BJ (cell line): Measurements from ENCODE around the gene TNF. TPM values are rescaled to one million over a fixed set of nuclear protein-coding genes. Genes with fewer than 3 reads are reported as not detected.

Source experiments
- CTCF ChIA-PET: fragments of 350-600 bp; formaldehyde crosslinking; extraction: SDS; loops from one replicate; lab custom pipeline; 2021; ENCODE audit warnings: antibody characterized with exemption, inconsistent platforms; lab: Yijun Ruan, JAX
- POLR2A ChIA-PET: fragments of 300-600 bp; sonication (Branson Sonifier 250); formaldehyde crosslinking; extraction: SDS; loops from one replicate; lab custom pipeline; 2021; ENCODE audit warnings: antibody characterized with exemption; lab: Charles Lee
- DNase-seq: peaks from one replicate; pipeline ENCODE4 v3.0.0-alpha.2; 2011; ENCODE audit warnings: low read depth
- H3K27me3 ChIP-seq: 2 replicates; pipeline ENCODE4 v1.6.0; 2011; ENCODE audit warnings: low read length; ENCODE audit not compliant: control insufficient read depth, insufficient read depth
- H3K36me3 ChIP-seq: 2 replicates; pipeline ENCODE4 v1.5.1; 2011; ENCODE audit warnings: low read length; ENCODE audit not compliant: control insufficient read depth, insufficient read depth
- H3K4me3 ChIP-seq: 2 replicates; pipeline ENCODE4 v1.5.1; 2011; ENCODE audit warnings: low read depth, mild to moderate bottlenecking, control low read depth, low read length
- CTCF ChIP-seq: IDR thresholded peaks from 2 replicates; pipeline ENCODE4 v1.5.1; 2011; ENCODE audit warnings: low read depth, mild to moderate bottlenecking, control low read depth, inconsistent platforms, low read length, moderate library complexity; ENCODE audit not compliant: insufficient read depth
- polyA plus RNA-seq: library from polyadenylated mRNA; depleted of rRNA; stranded (reverse); fragments of >200 nt; gene quantifications from 2 replicates; pipeline ENCODE4 v1.2.3, GENCODE V29; 2011

Gene TNF
- polyA plus RNA-seq, 1 experiment, result not detected

- CTCF ChIA-PET, result interaction anchor here (1.3 to 17.0 kb wide), 2 partner anchors 39 to 54 kb away, joined by 3 to 433 read pairs; partner anchors contain the start of genes LTB and NCR3
Measured at GRCh38 chr6:31543639-31544038, 31.7 kb upstream of the TNF start.

GRCh38 chr6:31544676-31545075, 30.7 kb upstream of the TNF start:
- Histone ChIP-seq H3K4me3 (no peak overlapping the region), H3K36me3 (peaks cover 3% of the 10 kb centered on the region), H3K27me3 (no peaks in the 10 kb centered on the region)
- no peak for DNase-seq
- ChIA-PET POLR2A (no interaction called here), CTCF (interaction anchor here (1.7 to 17.0 kb wide), 3 partner anchors 24 to 53 kb away, joined by 3 to 433 read pairs (median 156); partner anchors contain the start of genes LST1, LTB and NCR3)
- TF ChIP-seq CTCF, result no peak

More at GRCh38 chr6:31543639-31544038, 31.7 kb upstream of the TNF start:
- H3K27me3 ChIP-seq, result no peaks in the 10 kb centered on the region
- no peak for TF ChIP-seq CTCF
- no peak overlapping the region for H3K4me3 ChIP-seq
- POLR2A ChIA-PET, result no interaction called here
- no peak for DNase-seq
- H3K36me3 ChIP-seq, result peaks cover 7% of the 10 kb centered on the region

GRCh38 chr6:31545291-31545690, 30.1 kb upstream of the TNF start:
- H3K36me3 ChIP-seq, result no peaks in the 10 kb centered on the region
- H3K4me3 ChIP-seq, result no peak overlapping the region
- H3K27me3 ChIP-seq, result no peaks in the 10 kb centered on the region
- DNase-seq, result no peak
- ChIA-PET POLR2A (no interaction called here), CTCF (interaction anchor here (1.0 to 17.0 kb wide), 5 partner anchors 23 to 108 kb away, joined by 3 to 433 read pairs (median 4); partner anchors contain the start of genes LST1, LTB and NCR3)
- no peak for TF ChIP-seq CTCF

- no peaks in the 10 kb centered on the region for H3K27me3 ChIP-seq
- TF ChIP-seq CTCF, result peak; percentile 100
- peak; percentile 62 for DNase-seq
- H3K4me3 ChIP-seq, result peak within 1 kb of the TSS; percentile 50
- ChIA-PET POLR2A (no interaction called here), CTCF (interaction anchor here (0.6 to 17.0 kb wide), 26 partner anchors 11 to 932 kb away, joined by 3 to 433 read pairs (median 4); partner anchors contain the start of genes C6orf47, LST1, LTB and MCCD1)
- H3K36me3 ChIP-seq, result peaks cover 3% of the 10 kb centered on the region; the same call in 1 of the 2 replicates
Measured at GRCh38 chr6:31546339-31546957, 28.9 kb upstream of the TNF start, which contains the start of gene ATP6V1G2. ATP6V1G2 (minus strand) TSS chr6:31546608; CDS start chr6:31546559, 49 bp downstream.

- ChIA-PET CTCF (interaction anchor here (0.5 to 17.0 kb wide), 23 partner anchors 12 to 933 kb away, joined by 3 to 433 read pairs (median 4); partner anchors contain the start of genes C6orf47, LST1, LTB and MCCD1), POLR2A (interaction anchor here (0.6 kb wide), 1 partner anchor 78 kb away, joined by 22 read pairs; no protein-coding TSS in a partner anchor)
- H3K4me3 ChIP-seq, result peak within 1 kb of the TSS; percentile 50
- H3K27me3 ChIP-seq, result no peaks in the 10 kb centered on the region
- H3K36me3 ChIP-seq, result peaks cover 3% of the 10 kb centered on the region; the same call in 1 of the 2 replicates
- peak; percentile 90 for DNase-seq
- no peak for TF ChIP-seq CTCF
Measured at GRCh38 chr6:31546958-31547726, 28.2 kb upstream of the TNF start, which contains the start of gene NFKBIL1. NFKBIL1 (plus strand) TSS chr6:31547608; CDS start chr6:31547695, 87 bp downstream.
